Ishikawa (cell line): Measurements from ENCODE around the gene SPEM2.

ENCODE experiments used
- CEBPB ChIP-seq: IDR thresholded peaks from 2 replicates; pipeline ENCODE4 v1.6.1; 2012
- CREB1 ChIP-seq: IDR thresholded peaks from 2 replicates; pipeline ENCODE4 v1.6.1; 2012; ENCODE audit warnings: low read depth
- EGR1 ChIP-seq: IDR thresholded peaks from 2 replicates; pipeline ENCODE4 v1.6.1; 2012
- EP300 ChIP-seq: IDR thresholded peaks from 2 replicates; pipeline ENCODE4 v1.6.1; 2012; ENCODE audit warnings: borderline replicate concordance
- FOXM1 ChIP-seq: IDR thresholded peaks from 2 replicates; pipeline ENCODE4 v1.6.1; 2012; ENCODE audit warnings: low read depth, borderline replicate concordance
- MAX ChIP-seq: IDR thresholded peaks from 2 replicates; pipeline ENCODE4 v1.6.1; 2012
- NFIC ChIP-seq: IDR thresholded peaks from 2 replicates; pipeline ENCODE4 v1.6.1; 2012
- RAD21 ChIP-seq: IDR thresholded peaks from 2 replicates; pipeline ENCODE4 v1.6.1; 2012; ENCODE audit warnings: low read depth
- REST ChIP-seq: IDR thresholded peaks from 2 replicates; pipeline ENCODE4 v1.6.1; 2012; ENCODE audit warnings: low read depth, mild to moderate bottlenecking
- TAF1 ChIP-seq: IDR thresholded peaks from 2 replicates; pipeline ENCODE4 v1.6.1; 2012; ENCODE audit warnings: low read depth, mild to moderate bottlenecking
- TCF12 ChIP-seq: IDR thresholded peaks from 2 replicates; pipeline ENCODE4 v1.6.1; 2012; ENCODE audit warnings: low read depth
- TEAD4 ChIP-seq: IDR thresholded peaks from 2 replicates; pipeline ENCODE4 v1.6.1; 2012
- USF1 ChIP-seq: IDR thresholded peaks from 2 replicates; pipeline ENCODE4 v1.6.1; 2012
- YY1 ChIP-seq: IDR thresholded peaks from 2 replicates; pipeline ENCODE4 v1.6.1; 2012; ENCODE audit warnings: low read depth
- ZBTB7A ChIP-seq: IDR thresholded peaks from 2 replicates; pipeline ENCODE4 v1.6.1; 2012; ENCODE audit warnings: low read depth

Gene SPEM2

GRCh38 chr17:7389924-7390910 is 35.2 kb upstream of the SPEM2 start:
- TF ChIP-seq EGR1 (no peak), TAF1 (no peak), REST (no peak), USF1 (no peak), MAX (no peak), TEAD4 (no peak), EP300 (no peak), ZBTB7A (no peak), CEBPB (no peak), TCF12 (no peak), CREB1 (no peak), FOXM1 (no peak), YY1 (no peak)

- TF ChIP-seq REST (no peak), EP300 (no peak), MAX (no peak), FOXM1 (no peak), CEBPB (no peak), YY1 (no peak), USF1 (no peak), CREB1 (no peak), TAF1 (no peak), TCF12 (no peak), TEAD4 (no peak), ZBTB7A (no peak), RAD21 (no peak), NFIC (no peak), EGR1 (no peak)
These were observed 34.1 kb upstream of the SPEM2 start for GRCh38 chr17:7391307-7391706.

- TF ChIP-seq CEBPB: no peak
- no peak for TF ChIP-seq EP300
- TF ChIP-seq NFIC: no peak
- TF ChIP-seq REST: no peak
- no peak for TF ChIP-seq RAD21
- TF ChIP-seq USF1: no peak
- TF ChIP-seq ZBTB7A: no peak
- no peak for TF ChIP-seq TCF12
- no peak for TF ChIP-seq YY1
- no peak for TF ChIP-seq TEAD4
- no peak for TF ChIP-seq EGR1
- no peak for TF ChIP-seq FOXM1
- TF ChIP-seq TAF1: no peak; the same call in 1 of the 2 replicates
- TF ChIP-seq MAX: no peak
- TF ChIP-seq CREB1: no peak
These were observed 32.5 kb upstream of the SPEM2 start for GRCh38 chr17:7392696-7393612.
